HEK293 (cell line): ENCODE measurements around the gene JAM3.

ENCODE experiments used
- ATF2 ChIP-seq: fragments of 450-650 bp; formaldehyde crosslinking; IDR thresholded peaks from 2 replicates; pipeline ENCODE4 v1.5.1; 2016; ENCODE audit warnings: missing biosample characterization, missing genetic modification characterization, low read depth
- BCL6B ChIP-seq: fragments of 450-650 bp; formaldehyde crosslinking; IDR thresholded peaks from 2 replicates; pipeline ENCODE4 v1.5.1; 2017; ENCODE audit warnings: missing biosample characterization, missing genetic modification characterization
- CTCF ChIP-seq: fragments of 450-650 bp; formaldehyde crosslinking; IDR thresholded peaks from 2 replicates; pipeline ENCODE4 v1.5.1; 2016; ENCODE audit warnings: missing biosample characterization, missing genetic modification characterization
- KLF10 ChIP-seq: fragments of 450-650 bp; IDR thresholded peaks from 2 replicates; pipeline ENCODE4 v1.5.1; 2018; ENCODE audit warnings: missing biosample characterization, mild to moderate bottlenecking, missing genetic modification characterization
- PRDM10 ChIP-seq: fragments of 450-650 bp; formaldehyde crosslinking; IDR thresholded peaks from 2 replicates; pipeline ENCODE4 v1.5.1; 2016; ENCODE audit warnings: missing biosample characterization, missing genetic modification characterization
- ZEB2 ChIP-seq: fragments of 450-650 bp; formaldehyde crosslinking; IDR thresholded peaks from 2 replicates; pipeline ENCODE4 v1.5.1; 2016; ENCODE audit warnings: missing biosample characterization, missing genetic modification characterization
- ZNF148 ChIP-seq: fragments of 450-650 bp; formaldehyde crosslinking; IDR thresholded peaks from 2 replicates; pipeline ENCODE4 v1.5.0; 2017; ENCODE audit warnings: missing biosample characterization, missing genetic modification characterization, borderline replicate concordance
- ZNF157 ChIP-seq: fragments of 450-650 bp; formaldehyde crosslinking; IDR thresholded peaks from 2 replicates; pipeline ENCODE4 v1.5.1; 2016; ENCODE audit warnings: missing biosample characterization, missing genetic modification characterization
- ZNF211 ChIP-seq: fragments of 450-650 bp; formaldehyde crosslinking; IDR thresholded peaks from 2 replicates; pipeline ENCODE4 v1.5.1; 2016; ENCODE audit warnings: low read depth, missing biosample characterization, missing genetic modification characterization
- ZNF449 ChIP-seq: fragments of 450-650 bp; formaldehyde crosslinking; IDR thresholded peaks from 2 replicates; pipeline ENCODE4 v1.5.1; 2017; ENCODE audit warnings: missing biosample characterization, mild to moderate bottlenecking, missing genetic modification characterization, moderate library complexity
- ZNF654 ChIP-seq: fragments of 450-650 bp; formaldehyde crosslinking; IDR thresholded peaks from 2 replicates; pipeline ENCODE4 v1.5.1; 2016; ENCODE audit warnings: low read depth, missing biosample characterization, missing genetic modification characterization

- TF ChIP-seq CTCF (no peak), ZNF211 (tag by site-specific recombination) (no peak), ZNF449 (tag by site-specific recombination) (no peak), PRDM10 (tag by site-specific recombination) (no peak), ZNF157 (tag by site-specific recombination) (no peak), KLF10 (tag by site-specific recombination) (no peak), ZNF148 (tag by site-specific recombination) (no peak), ATF2 (no peak), BCL6B (tag by site-specific recombination) (no peak), ZNF654 (no peak), ZEB2 (tag by site-specific recombination) (no peak)
Observed at GRCh38 chr11:134159652-134160051, 90.8 kb downstream of the JAM3 start.
